IPS DF 19.7 (cell line): Measurements from ENCODE around the gene PCDH9.

Source experiments
- DNase-seq: peaks from one replicate; pipeline ENCODE4 v3.0.0-alpha.2; 2013; ENCODE audit warnings: low read depth, low spot score

The PCDH9 gene

DNA sequence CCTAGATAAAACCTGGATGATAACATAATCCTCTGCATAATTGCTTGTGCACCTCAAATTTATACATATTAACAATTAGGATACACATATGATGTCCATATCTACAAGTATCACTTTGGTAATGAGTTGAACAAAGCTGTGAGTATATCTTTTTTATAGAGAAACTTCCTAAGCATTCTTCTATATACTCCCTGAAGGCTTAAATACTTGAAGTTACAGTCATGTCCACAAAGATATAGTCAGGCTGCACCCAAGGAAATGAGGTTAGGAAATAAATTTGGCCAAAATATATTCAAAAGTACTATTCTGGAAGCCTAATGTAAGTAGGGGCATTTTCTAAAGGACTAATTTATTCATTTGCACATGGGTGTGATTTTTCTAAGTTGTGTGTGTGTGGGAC, 761.5 kb downstream of the PCDH9 start:
- DNase-seq: no peak

GRCh38 chr13:66462187-66462586, 767.9 kb downstream of the PCDH9 start:
- DNase-seq: no peak

GRCh38 chr13:66461021-66461420, 769.1 kb downstream of the PCDH9 start:
- DNase-seq: no peak

DNA sequence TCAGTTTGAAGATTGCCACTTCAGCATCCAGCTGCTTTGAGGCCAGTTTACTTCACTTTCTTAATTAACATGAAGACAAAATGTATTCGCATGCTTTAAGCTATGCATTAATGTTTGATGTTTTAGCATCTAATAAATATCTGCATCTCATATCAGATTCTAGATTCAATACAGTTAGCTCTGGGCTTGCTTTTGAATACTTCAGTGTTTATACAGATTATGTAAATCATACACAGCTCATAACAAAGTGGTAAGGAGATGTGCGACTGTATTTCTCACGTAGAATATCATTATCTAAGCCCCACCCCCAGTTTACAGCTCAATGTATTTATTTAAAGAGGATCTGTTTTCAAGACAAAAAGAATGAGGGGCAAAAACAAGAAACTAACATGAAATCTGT, 770.5 kb downstream of the PCDH9 start:
- DNase-seq: no peak

GRCh38 chr13:66459143-66459542, 771.0 kb downstream of the PCDH9 start:
- no peak for DNase-seq

DNA sequence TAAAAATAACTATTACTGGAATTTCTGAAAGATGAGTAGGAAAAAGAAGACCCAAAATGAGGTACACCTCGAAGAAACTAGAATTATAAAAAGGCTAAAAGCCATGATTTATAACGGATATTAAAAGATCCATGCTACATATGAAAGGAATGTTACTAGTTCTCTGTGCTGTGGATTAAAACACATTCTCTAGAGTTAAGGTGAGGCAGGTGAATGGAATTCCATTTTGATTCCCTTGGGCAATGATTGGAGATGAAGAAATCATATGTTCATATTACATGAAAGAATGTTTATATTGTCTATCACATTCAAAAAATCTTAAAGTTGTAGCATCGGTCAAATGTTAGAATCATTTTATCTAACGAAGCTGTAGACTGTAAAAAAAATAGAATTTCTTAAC, 783.7 kb downstream of the PCDH9 start:
- no peak for DNase-seq

DNA sequence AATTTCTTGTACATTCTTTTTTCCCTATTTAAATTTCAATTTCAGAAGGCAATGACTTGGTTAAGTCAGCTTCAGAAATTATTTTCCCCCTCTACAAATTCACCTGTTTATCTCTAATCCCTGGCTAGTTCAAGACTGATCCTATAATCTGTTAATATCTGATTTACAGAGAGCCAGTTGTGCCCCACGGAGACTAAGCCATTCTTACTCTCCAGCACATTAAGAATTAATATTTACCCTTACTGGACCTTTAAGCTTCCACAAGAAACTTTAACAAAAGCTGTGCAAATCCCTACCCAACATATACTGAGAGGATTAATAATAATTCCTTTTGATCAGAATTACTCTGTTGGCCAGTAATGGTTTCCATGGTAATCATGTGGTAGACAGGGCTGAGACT, 786.2 kb downstream of the PCDH9 start:
- DNase-seq: no peak

GRCh38 chr13:66440938-66441337, 789.2 kb downstream of the PCDH9 start:
- DNase-seq: no peak

- DNase-seq: no peak
Measured at GRCh38 chr13:66430728-66431127, 799.4 kb downstream of the PCDH9 start.

DNA sequence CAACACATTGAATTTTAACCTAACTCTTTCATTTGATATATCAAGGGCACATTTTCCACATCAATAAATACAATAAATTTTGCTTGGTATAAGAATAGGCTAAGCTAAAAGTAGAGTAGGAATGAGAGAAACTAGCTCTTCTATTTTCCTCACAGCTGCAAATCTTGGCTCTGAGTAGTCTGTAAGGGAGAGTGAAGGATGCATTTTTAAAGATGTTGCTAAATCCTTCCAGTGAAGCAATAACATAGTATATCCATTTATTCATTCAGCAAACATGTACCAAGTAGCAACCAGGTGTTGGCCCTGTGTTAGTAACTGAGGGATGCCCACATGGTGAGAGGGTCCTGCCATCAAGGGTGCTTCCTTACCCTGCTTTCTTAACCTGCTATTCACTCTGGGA, 799.9 kb downstream of the PCDH9 start:
- no peak for DNase-seq

DNA sequence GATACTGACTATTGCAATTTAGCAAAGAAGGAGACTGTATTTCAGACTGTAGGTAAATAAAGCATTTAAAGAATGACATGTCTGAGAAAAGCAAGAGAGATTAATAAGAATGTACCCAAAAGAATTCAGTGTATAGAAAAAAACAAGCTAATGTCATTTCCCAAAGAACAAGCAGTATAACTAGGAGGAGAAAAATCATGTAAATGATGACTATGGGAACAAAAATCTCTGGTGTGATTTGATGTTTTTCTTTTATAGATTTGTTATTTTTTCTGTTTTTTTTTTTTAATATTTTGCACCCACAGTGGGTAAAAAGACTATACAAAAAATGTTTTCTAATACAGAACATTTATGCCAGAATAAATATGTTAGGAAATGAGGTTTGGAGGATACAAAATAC, 801.0 kb downstream of the PCDH9 start:
- DNase-seq: no peak

GRCh38 chr13:66427458-66427861, 802.7 kb downstream of the PCDH9 start:
- no peak for DNase-seq

DNA sequence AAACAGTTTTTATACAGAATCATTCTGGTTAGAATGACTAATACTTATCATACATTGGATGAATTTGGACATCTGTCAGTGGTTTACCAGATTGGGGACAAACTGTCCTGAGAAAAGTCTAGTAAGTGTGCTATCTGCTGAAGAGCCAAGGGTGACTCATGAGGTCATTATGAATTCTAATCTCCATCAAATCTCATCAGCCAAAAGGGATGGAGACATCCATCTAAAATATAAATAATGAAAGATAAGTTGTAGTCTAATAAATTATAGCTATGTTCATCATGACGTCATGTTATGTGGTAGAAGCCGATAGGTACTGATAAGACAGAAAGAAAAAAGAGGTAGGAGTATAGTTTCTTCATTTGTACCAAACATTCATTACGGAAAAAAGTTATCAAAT, 804.4 kb downstream of the PCDH9 start:
- DNase-seq: no peak

DNA sequence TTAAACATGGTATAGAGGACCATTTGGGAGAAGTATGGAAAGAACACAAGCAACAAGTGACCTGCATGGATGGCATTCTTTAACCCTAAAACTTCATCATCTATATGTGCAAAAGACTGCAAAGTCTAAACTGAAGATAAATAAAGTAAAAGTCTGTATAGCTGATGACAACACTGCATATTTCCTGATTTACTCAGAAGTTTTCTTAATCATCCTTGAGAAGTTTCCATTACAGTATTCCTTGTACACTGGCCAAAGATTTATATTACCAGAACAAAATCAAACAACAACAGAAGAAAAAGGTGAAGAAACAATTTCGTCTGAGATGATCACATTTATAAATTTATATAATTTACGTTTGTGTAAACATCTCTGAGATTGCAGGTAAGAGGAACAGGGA, 805.7 kb downstream of the PCDH9 start:
- DNase-seq: no peak

- DNase-seq: no peak
Measured at GRCh38 chr13:66415444-66415843, 814.7 kb downstream of the PCDH9 start.

- no peak for DNase-seq
Measured at GRCh38 chr13:66414066-66414800, 815.9 kb downstream of the PCDH9 start.

DNA sequence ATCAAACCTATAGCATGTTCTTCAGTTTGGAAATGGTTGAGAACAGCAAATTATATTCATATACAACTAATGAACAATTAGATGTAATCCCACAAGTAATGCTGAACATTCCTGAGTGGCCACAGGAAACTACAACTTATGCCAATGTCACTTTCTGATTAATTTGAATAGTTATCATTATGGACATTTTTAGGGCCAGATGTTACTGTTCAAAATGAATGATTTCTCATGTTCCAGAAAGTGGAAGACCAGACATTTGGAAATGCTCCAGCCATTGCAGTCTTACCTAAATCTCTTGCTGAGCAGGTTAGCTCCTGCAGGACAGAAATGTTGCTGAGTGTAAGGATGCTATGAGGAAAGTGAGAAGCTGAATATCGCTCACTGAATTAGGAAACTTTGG, 819.8 kb downstream of the PCDH9 start:
- DNase-seq: no peak

DNA sequence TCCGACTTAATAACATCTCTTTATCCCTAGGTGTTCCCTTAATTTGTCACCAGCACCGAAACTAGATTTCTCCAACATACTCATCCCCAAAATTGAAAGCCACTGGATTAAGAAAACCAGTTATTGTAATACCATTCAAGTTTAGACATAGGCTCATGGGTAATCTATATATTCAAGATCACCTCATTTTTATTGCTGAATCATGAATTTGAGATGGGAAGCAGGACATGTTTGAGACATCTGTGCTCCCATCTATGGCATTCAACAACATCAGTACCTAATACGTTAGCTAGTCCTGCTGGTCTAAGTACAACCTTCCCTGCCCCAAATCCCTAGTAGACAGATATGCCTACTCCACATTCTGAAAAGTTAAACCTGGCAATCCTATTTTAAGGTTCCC, 820.6 kb downstream of the PCDH9 start:
- no peak for DNase-seq

- no peak for DNase-seq
Measured at GRCh38 chr13:66407128-66407527, 823.0 kb downstream of the PCDH9 start.

DNA sequence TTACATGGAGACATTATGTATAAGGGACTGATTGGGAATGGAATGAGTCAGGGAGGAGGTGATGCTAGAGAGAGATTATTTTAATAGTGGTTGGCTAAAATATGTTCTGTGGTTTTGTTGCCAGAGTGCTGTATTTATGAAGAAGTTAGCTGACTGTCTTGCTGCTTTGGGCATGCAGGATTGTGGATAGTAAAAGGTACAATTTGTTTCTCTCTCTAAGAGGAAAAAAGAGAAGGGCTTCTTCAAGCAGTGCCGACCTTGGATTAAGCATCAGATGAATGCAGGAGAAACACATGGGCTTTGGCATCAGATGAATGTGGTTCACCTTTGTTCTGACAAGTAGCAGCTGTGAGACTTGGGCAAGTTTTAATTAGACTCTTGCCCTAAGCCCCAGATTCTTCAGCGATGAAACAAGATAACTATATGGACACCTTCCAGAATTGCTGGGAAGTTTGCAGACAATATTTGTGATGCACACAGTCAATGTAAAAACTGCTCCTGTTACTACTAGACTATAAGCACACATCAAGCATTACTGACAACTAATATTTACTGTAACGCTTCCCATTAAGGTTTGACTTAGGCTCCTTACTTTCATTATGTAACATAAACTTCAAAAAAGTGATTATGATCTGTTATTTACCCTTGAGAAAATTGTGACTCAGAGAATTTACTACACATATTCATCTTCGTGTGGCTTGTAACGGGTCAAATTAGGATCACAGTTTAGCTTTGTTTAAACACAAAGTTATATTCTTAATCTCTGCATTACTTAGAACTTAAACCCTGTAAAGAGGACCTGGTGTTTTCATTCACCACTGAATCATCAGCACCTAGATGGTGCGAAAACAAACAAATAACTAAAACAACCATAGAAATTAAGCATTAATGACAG, 824.0 kb downstream of the PCDH9 start:
- DNase-seq: no peak

DNA sequence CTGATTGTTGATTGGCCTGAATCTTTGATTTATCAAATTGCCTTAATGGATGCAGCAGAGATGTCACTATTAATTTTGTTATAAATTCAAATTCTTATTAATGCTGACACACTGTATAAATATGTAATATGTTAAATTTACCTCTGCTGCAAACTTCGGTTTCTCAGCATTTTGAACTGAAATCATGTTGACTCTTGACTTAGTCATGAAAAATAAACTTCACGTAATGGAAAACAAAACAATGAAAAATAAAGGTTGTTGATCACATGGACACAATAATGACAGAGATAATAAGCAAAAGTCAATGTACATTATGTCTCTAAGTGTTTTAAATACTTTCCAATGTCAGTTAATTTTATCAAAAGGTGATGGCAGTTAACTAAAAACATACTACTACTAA, 827.6 kb downstream of the PCDH9 start:
- no peak for DNase-seq

- no peak for DNase-seq
Measured at GRCh38 chr13:66402066-66402465, 828.1 kb downstream of the PCDH9 start.

DNA sequence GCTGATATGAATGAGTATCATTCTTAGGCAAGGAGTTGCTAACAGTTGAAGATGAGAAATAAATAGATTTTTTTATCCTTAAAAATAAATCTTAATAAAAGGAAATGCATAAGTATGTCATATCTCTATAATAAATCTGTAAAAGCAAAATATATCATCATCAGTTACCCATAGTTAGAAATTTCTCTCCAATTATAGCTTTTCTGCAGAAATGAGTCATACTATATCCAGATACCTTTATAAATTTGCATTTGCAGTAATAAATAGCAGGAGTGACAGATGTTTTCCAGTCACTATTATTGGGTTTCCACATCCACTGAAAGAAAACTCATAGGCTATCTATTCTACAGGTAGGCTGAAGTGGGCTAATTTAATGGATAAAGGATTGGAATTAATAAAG, 829.8 kb downstream of the PCDH9 start:
- DNase-seq: no peak
